ENCODE results near the gene TEAD2.
"Not testable (repeated sequence)": the region's sequence is repeated elsewhere in the genome, so short reads cannot be mapped to it uniquely, and the experiment has no call there.

Gene TEAD2

DNA sequence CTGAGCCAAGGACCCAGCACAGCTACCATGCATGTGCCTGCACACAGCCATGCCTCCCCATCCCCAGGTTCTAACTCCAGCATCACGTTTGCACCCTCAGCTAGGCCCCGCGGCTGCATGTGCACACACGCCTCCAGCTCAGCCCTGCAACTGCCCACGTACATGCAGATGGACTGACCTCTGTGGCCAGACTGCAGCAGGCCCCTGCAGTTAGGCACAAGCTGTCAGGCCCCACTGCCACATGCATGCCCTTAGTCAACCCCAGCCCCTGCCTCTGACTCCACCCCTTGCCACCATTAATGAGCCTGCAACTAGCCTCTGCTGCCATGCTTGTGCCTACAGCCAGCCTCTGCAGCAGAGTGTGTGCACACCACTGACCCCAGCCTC lies 60.4 kb downstream of the TEAD2 start:
- H3K27me3 ChIP-seq (ENCODE audit: control insufficient read depth in 1 of 2, insufficient read depth in 2 of 2, low read length in 2 of 2) = no peaks in the 10 kb centered on the region
- no peak overlapping the region for H3K4me3 ChIP-seq (ENCODE audit: low read length in 2 of 2)
- no peaks in the 10 kb centered on the region for H3K4me1 ChIP-seq (ENCODE audit: control insufficient read depth, insufficient read depth, low read length)
- no peak overlapping the region for H3K9ac ChIP-seq (ENCODE audit: low read length in 2 of 2)
- H3K36me3 ChIP-seq (ENCODE audit: control insufficient read depth in 2 of 2, insufficient read depth in 2 of 2, low read length in 2 of 2) = peaks cover 0 to 2% of the 10 kb centered on the region in 2 donors
- H3K9me3 ChIP-seq (ENCODE audit: control insufficient read depth in 2 of 2, low read length in 2 of 2) = peaks cover 0 to 3% of the 10 kb centered on the region in 2 donors
- H3K27ac ChIP-seq (ENCODE audit: low read length) = no peak overlapping the region

GRCh38 chr19:49301165-49301865 lies 60.9 kb downstream of the TEAD2 start:
- H3K4me3 ChIP-seq (ENCODE audit: low read length in 2 of 2) = peak overlapping the region in 1 of 2 donors; percentile 40

GRCh38 chr19:49298653-49299052 lies 63.6 kb downstream of the TEAD2 start:
- not testable (repeated sequence) for H3K36me3 ChIP-seq (ENCODE audit: control insufficient read depth in 2 of 2, insufficient read depth in 2 of 2, low read length in 2 of 2); H3K4me3 ChIP-seq (ENCODE audit: low read length in 2 of 2); H3K9me3 ChIP-seq (ENCODE audit: control insufficient read depth in 2 of 2, low read length in 2 of 2); H3K27ac ChIP-seq (ENCODE audit: low read length); H3K27me3 ChIP-seq (ENCODE audit: control insufficient read depth in 1 of 2, insufficient read depth in 2 of 2, low read length in 2 of 2); H3K4me1 ChIP-seq (ENCODE audit: control insufficient read depth, insufficient read depth, low read length); H3K9ac ChIP-seq (ENCODE audit: low read length in 2 of 2)

More at GRCh38 chr19:49301165-49301865, 60.9 kb downstream of the TEAD2 start:
- Histone ChIP-seq H3K36me3 (ENCODE audit: control insufficient read depth in 2 of 2, insufficient read depth in 2 of 2, low read length in 2 of 2) (peaks cover 0 to 2% of the 10 kb centered on the region in 2 donors), H3K9me3 (ENCODE audit: control insufficient read depth in 2 of 2, low read length in 2 of 2) (peaks cover 0 to 3% of the 10 kb centered on the region in 2 donors), H3K27me3 (ENCODE audit: control insufficient read depth in 1 of 2, insufficient read depth in 2 of 2, low read length in 2 of 2) (no peaks in the 10 kb centered on the region), H3K9ac (ENCODE audit: low read length in 2 of 2) (no peak overlapping the region), H3K27ac (ENCODE audit: low read length) (no peak overlapping the region), H3K4me1 (ENCODE audit: control insufficient read depth, insufficient read depth, low read length) (no peaks in the 10 kb centered on the region)

DNA sequence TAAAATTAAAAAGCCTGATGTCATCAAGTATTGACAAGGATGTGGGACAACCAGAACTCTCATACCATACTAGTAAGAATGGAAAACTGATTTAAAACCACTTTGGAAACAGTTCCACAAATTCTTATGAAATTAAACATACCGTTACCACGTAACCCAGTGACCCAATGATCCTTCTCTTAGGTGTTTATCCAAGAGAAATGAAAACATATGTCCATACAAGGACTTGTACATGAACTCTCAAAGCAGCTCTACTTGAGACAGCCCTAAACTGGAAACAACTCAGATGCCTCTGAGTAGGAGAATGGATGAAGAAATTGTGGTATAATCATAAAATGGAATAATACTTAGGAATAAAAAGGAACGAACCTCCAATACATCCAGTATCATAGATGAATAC lies 64.8 kb downstream of the TEAD2 start:
- peaks cover 0 to 2% of the 10 kb centered on the region in 2 donors for H3K36me3 ChIP-seq (ENCODE audit: control insufficient read depth in 2 of 2, insufficient read depth in 2 of 2, low read length in 2 of 2)
- no peaks in the 10 kb centered on the region for H3K9me3 ChIP-seq (ENCODE audit: control insufficient read depth in 2 of 2, low read length in 2 of 2)
- H3K27ac ChIP-seq (ENCODE audit: low read length) = no peak overlapping the region
- no peak overlapping the region for H3K4me3 ChIP-seq (ENCODE audit: low read length in 2 of 2)
- no peaks in the 10 kb centered on the region for H3K27me3 ChIP-seq (ENCODE audit: control insufficient read depth in 1 of 2, insufficient read depth in 2 of 2, low read length in 2 of 2)
- H3K4me1 ChIP-seq (ENCODE audit: control insufficient read depth, insufficient read depth, low read length) = no peaks in the 10 kb centered on the region
- no peak overlapping the region for H3K9ac ChIP-seq (ENCODE audit: low read length in 2 of 2)

- Histone ChIP-seq H3K9ac (ENCODE audit: low read length in 2 of 2) (no peak overlapping the region), H3K36me3 (ENCODE audit: control insufficient read depth in 2 of 2, insufficient read depth in 2 of 2, low read length in 2 of 2) (peaks cover 0 to 2% of the 10 kb centered on the region in 2 donors), H3K4me3 (ENCODE audit: low read length in 2 of 2) (no peak overlapping the region), H3K27me3 (ENCODE audit: control insufficient read depth in 1 of 2, insufficient read depth in 2 of 2, low read length in 2 of 2) (no peaks in the 10 kb centered on the region), H3K4me1 (ENCODE audit: control insufficient read depth, insufficient read depth, low read length) (no peaks in the 10 kb centered on the region), H3K9me3 (ENCODE audit: control insufficient read depth in 2 of 2, low read length in 2 of 2) (no peaks in the 10 kb centered on the region), H3K27ac (ENCODE audit: low read length) (no peak overlapping the region)
Observed at GRCh38 chr19:49295208-49295880, 66.9 kb downstream of the TEAD2 start.

GRCh38 chr19:49294401-49294800 lies 67.8 kb downstream of the TEAD2 start:
- H3K4me3 ChIP-seq (ENCODE audit: low read length in 2 of 2) = no peak overlapping the region
- H3K36me3 ChIP-seq (ENCODE audit: control insufficient read depth in 2 of 2, insufficient read depth in 2 of 2, low read length in 2 of 2) = peaks cover 0 to 2% of the 10 kb centered on the region in 2 donors
- no peak overlapping the region for H3K9ac ChIP-seq (ENCODE audit: low read length in 2 of 2)
- H3K9me3 ChIP-seq (ENCODE audit: control insufficient read depth in 2 of 2, low read length in 2 of 2) = no peaks in the 10 kb centered on the region
- H3K4me1 ChIP-seq (ENCODE audit: control insufficient read depth, insufficient read depth, low read length) = no peaks in the 10 kb centered on the region
- no peak overlapping the region for H3K27ac ChIP-seq (ENCODE audit: low read length)
- H3K27me3 ChIP-seq (ENCODE audit: control insufficient read depth in 1 of 2, insufficient read depth in 2 of 2, low read length in 2 of 2) = no peaks in the 10 kb centered on the region
